Activated T-helper 9 cell treated with anti-CD3 and anti-CD28 coated beads, Interleukin-2, amount 50 U/mL, for 16 hours (primary cell): ENCODE results near the gene H6PD.
A peak's percentile ranks its signal among the peaks of the same experiment; 100 is the strongest.
"Not testable (repeated sequence)": the region's sequence is repeated elsewhere in the genome, so short reads cannot be mapped to it uniquely, and the experiment has no call there.

ENCODE experiments used
- DNase-seq: peaks from one replicate; pipeline ENCODE4 v3.0.0-alpha.2; 2020; ENCODE audit warnings: low read depth

The H6PD gene

DNA sequence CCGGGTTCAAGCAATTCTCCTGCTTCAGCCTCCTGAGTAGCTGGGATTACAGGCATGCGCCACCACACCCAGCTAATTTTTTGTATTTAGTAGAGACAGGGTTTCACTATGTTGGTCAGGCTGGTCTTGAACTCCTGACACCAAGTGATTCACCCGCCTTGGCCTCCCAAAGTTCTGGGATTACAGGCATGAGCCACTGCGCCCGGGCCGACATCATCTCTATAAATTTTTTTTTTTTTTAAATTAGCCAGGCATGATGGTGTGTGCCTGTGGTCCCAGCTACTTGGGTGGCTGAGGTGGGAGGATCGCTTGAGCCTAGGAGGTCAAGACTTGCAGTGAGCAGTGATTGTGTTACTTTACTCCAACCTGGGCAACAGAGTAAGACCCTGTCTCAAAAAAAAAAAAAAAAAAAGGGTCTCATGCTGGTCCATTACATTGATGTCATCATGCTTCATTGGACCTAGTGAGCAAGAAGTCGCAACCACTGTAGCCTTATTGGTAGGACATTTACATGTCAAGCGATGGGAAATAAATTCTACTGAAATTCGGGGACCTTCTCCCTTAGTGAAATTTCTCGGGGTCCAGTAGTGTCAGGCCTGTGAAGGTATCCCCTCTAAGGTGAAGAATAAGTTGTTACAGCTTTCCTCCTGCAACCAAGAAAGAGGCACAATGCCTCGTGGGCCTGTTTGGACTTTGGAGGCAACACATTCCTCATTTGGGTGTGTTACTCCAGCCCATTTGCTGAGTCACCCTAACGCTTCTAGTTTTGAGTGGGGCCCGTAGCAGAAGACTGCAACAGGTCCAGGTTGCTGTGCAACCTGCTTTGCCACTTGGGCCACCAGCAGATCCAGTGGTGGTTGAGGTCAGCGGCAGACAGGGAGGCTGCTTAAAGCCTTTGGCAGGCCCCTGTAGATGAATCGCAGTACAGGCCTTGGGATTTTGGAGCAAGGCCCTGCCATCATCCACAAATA lies 65.3 kb downstream of the H6PD start:
- not testable (repeated sequence) for DNase-seq

DNA sequence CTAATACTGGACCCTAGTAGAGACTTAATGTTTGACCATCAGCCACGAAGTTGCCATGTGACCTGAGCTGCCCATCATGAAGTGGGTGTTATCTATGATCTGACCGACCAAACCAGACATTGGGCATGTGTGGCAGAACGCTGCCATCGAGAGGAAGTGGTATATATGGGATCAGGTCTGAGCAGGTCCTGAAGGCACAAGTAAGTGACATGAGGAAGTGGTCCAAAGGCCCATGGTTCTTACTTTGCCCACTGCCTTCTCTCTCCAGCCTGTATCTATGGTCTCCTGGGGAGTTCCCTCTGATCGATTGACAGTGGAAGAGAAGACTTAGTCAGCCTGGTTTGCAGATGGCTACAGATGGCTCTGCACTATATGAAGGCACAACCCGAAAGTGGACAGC lies 66.0 kb downstream of the H6PD start:
- DNase-seq = no peak

DNA sequence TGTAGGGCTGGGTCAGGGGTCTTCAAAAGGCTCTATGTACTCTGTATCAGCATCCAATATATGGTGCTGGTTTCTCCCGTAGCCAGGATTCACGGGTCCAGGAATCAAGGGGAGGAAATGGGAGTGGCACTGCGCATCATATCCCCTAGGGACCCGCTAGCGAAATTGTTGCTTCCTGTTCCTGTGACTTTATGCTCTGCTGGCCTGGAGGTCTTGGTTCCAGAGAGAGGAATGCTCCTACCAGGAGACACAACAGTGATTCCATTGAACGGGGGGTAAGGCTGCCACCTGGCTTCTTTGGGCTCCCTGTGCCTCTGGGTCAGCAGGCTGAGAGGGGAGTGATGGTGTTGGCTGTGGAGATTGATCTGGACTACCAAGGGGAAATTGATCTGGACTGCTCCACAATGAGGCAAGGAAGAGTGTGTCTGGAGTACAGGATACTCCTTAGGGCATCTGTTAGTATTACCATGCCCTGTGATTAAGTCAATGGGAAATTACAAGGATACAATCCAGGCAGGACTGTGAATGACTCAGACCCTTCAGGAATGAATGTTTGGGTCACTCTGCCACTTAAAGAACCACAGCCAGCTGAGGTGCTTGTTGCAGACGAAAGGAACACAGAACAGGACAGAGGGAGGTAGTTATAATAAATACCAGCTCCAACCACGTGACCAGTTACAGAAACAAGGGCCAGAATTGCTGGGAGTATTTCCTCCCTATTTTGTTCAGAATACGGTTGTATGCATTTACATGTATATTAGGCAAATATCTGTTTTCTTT lies 68.4 kb downstream of the H6PD start:
- DNase-seq = no peak

DNA sequence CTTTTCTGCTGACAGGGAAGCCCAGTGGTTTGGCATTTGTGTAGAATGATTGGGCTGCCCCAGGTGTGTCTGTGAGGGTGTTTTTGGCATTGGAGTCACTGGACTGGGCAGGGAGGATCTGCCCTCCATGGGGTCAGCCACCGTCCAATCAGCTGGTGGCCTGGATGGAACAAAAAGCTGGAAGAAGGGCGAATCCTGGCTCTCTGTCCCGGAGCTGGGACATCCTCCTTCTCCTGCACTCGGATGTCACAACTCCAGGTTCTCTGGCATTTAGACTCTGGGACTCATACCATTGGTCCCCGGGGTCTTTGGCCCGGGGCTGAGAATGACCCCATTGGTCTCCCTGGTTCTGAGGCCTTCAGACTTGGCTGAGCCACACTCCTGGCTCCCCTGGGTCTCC lies 69.3 kb downstream of the H6PD start:
- DNase-seq = no peak

DNA sequence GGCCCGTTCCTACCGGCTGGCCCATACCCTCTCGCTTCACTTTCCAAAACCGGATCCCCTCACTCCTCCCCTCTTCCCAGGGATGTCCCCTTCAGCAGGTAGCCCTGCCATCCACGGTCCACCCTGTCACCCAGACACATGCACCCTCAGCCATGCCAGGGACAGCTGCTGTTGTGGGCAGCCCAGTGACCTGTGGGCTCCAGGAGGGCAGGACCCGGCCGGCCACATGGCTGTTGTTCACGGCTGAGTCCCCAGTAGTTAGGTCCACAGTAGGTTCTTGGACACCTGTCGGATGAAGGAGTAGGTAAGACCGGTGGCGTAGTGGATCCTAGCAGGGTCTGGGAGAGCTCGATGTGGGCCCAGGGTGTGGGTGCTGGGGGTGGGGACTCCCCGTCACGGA lies 70.6 kb downstream of the H6PD start:
- DNase-seq = no peak

DNA sequence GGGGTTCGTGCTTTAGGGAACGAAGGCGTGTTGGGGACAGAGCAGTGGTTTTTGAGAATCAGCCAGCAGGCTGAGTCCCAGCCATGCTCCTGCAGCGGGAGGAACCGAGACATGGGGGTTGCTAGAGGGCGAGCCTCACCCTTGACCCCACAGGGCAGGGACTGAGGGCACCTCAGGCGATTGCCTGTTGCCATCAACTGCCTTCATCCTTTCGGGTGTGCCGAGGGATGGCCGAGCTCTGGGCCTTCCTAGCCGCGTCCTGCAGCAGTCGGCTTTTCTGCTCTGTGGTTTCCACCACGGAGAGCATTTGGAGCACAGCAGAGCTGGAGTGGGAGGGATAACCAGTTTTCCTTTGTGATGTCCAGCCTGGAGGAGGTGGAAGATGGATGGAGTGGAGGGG lies 71.4 kb downstream of the H6PD start:
- no peak for DNase-seq

DNA sequence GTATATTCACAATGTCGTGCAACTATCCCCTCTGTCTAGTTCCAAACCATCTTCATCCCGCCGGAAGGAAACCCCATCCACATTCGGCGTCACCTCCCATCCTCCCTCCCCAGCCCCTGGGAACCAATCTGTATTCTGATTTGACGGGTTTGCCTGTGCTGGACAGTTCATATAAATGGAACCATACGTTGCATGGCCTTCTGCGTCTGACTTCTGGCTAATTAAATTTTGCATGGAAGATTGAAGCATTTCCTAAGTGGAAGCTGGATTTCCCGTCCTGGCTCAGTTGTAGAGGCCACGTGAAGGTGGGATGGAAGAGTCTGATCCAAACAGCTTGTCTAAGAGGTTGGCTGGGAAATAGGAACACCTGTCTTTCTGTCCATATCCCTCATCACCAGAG lies 72.7 kb downstream of the H6PD start:
- DNase-seq = no peak

DNA sequence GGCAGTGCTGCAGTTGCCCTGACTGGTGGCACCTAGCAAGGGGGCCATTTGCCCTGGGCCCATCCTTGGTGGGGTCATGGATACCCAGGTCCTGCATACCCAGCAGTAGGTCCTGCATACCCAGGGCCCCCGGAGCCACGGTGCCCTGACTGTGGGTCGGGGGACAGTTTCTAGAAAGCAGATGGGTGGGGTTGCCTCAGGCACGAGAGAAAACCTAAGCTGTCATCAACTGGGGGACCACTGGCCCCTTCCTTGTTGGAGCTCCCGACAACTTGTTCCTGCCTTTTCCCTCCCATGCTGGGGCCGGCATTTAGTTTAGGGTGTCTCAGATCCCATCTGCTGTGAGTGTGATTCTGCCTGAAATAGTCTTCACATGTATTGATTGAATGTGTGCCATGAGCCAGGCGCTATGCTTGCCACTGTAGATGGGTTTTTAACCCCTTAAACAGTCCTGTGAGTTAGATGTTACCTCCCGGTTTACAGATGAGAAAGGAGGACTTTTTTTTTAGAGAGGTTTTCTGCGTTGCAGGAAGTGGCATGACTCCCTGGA lies 73.7 kb downstream of the H6PD start:
- DNase-seq = no peak

DNA sequence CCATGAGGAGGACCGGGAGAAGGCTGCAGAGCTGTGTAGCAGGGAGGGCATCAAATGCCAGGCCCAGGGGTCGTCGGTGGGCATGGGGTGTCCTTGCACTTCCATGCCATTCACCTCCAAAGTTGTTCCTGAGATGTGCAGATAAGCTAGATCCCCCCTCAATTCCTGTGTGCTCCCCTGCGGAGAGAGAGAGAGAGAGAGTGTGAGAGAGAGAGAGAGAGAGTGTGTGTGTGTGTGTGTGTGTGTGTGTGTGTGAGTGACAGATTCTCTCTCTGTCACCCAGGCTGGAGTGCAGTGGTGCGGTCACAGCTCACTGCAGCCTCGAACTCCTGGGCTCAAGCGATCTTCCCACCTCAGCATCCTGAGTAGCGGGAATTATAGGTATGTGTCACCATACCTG lies 74.5 kb downstream of the H6PD start:
- DNase-seq = no peak

DNA sequence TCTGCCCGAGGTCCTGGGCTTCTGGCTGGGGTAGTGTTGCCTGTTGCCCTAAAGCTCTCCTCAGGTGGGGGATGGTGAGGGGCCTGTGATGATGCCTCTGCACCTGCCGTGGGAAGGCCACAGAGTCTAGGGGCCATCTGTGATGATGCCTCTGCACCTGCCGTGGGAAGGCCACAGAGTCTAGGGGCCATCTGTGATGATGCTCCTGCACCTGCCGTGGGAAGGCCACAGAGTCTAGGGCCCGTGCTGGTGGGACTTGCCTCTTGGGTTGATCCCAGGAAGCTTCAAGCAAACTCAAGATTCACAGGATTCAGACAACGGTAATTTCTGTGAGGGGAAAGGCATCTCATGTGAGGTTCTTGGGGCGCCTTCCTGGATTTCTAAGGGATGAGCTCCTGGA lies 75.4 kb downstream of the H6PD start:
- DNase-seq = no peak

DNA sequence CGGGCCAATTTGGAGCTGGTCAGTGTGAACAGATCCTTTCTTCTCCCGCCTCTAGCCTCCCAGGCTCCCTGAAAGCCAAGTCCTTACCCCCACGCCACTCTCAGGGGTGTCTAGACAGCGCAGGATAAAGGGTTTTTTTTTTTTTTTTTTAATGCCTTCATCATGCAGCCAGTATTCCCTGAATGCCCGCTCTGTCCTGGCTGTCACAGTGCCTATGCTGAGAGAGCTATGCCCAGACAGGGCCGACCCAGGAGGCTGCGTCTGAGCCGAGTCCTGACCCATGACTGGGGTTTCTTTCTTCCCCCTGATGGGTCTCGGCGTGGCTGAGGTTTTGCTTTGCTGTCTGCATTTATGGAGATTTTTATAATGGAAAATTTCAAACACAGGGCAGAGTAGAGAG lies 76.5 kb downstream of the H6PD start:
- no peak for DNase-seq

DNA sequence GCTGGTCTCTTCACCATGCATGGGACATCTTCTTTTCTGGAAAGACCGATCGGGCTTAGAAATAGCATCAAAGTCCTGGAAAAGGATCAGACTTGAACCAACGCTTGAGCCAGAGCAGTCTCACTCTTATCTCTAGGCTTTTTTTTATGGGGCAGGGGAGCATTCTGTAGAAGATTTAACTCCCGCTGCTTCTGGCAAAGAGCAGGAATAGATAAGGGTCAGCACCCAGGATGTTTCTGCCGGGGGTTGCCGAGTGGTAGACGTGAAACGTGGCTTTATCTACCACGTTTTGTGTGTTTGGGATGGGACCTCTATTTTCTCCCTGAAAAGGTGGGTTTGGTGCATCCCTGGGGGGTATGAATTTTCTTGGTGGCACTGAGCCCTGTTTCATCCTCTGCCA lies 76.9 kb downstream of the H6PD start:
- no peak for DNase-seq

DNA sequence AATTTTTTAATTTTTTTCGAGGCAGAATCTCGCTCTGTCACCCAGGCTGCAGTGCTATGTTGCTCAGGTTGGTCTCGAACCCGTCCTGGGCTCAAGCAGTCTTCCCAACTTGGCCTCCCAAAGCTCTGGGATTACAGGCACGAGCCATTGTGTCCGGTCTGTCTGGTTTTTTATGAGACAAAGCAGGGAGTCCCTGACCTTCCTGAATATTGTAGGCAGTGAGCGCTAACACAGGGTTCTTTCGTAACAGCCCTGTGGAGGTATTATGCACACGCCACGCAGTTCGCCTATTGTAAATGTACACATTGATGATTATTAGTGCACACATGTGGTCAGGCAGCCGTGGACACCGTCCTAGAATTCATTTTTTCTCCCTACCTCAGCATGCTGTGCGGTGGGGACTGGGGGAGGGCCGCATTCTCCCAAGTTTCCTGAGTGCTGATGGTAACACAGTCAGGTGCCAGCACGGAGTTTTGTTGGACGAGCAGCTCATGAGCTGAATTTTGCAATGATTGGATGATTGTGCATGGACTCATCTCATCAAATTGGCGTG lies 77.7 kb downstream of the H6PD start:
- DNase-seq = no peak

DNA sequence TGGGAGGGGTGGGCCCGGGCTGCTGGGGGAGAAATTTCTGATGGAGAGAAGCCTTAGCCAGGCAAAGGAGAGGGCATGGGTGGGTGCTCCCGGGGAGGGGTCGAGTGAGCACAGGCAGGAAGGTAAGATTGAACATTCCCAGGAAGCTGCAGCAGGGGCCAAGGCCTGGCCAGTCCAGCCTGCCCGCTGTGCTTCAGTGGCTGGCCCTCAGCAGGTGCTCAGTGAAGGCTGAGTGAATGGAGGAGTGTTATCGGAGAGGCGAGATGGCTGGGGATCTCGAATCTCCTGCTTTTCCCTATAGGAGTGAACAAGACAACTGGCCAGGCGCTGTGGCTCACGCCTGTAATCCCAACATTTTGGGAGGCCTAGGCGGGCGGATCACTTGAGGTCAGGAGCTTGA lies 79.0 kb downstream of the H6PD start:
- no peak for DNase-seq

DNA sequence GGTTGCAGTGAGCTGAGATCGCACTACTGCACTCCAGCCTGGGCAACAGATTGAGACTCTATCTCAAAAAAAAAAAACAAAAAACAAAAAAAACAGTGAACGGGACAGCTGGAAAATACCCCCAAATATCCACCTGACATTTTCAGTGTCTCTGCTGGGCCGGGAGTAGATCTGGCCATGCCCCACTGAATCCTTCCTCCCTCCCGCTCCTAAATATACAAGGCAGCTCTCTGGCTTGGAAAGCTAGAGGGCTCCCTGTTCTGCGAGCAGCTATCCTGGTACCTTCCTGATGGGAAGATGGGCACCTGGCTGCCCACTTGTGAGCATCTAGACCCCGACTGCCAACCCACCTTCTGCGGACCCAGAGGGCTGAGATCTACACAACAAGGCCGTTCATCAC lies 79.5 kb downstream of the H6PD start:
- no peak for DNase-seq

DNA sequence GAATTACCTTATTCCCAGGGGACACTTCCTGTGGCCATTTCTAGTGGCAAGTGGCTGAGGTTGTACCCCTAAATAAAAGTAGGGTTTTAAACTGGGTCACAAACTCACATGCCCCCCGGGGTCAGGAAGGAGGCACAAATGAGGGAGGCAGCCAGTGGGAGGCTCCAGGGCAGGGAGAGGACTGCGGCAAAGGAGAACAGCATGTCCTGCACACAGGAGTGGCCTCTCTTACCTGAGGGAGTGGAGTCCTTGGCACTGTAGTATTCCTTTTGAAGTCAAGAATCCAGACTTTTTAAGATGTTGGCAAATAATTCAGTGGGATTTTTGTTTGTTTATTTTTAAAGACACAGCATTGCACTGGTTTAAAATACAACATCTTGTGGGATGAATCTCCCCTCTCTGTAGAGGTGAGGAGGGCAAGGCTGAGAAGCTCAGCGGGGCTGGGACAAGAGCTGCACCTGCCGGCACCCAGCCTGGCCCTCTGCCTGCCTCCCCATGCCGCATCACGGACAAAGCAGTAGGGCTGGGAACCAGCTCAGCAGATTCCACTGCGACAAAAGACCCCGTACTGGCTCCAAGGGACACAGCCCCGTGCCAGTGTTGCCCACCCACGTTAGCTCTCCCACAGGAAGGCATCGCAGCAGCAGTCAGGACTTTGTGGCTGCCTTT lies 80.3 kb downstream of the H6PD start:
- no peak for DNase-seq

DNA sequence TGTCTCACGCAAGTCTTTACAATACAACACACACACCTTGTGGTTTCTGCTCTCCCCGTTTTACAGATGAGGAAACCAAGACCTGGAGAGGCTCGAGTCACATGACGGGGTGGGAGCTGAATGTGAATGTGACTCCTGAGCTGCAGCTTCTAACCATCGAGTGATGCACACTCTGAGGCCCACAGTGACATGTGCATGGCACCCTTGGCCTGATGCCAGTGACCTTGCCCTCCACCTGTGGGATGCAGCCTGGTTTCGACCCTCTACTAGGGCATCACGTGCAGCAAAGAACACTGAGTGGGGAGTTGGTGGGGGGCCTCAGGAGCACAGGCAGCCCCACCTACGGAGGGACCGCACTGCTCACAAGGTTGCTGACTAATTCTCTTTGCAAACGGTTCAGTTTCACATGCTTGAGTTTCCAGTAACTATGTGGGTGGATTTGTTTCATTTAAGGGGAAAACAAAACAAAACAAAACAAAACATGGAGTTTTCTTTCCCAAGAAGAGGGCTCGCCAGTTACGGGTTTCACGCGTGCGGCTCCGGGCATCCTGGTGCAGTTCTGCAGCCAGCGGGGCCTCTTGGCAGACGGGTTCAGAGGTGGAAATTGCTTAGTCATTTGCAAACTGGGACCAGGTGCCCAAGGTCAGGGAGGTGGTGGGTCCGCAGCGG lies 81.0 kb downstream of the H6PD start:
- DNase-seq = peak; percentile 44

DNA sequence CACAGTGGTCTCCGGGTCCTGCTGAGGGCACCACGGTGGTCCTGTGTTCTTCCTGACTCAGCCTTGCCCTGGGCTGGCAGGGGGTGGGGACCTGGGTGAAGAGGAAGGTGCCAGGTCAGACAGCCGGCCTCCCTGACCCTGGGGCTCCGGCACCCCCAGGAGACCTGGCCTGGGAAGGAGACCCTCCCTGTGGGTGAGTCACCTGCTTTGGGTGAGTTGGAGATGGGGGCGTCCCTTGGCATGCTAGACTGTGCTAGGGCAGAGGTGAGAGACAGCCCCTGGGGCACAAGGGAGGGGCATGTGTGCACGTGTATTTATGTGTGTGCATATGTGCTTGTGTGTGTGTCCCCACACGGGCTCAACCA lies 81.5 kb downstream of the H6PD start:
- DNase-seq = peak; percentile 14

DNA sequence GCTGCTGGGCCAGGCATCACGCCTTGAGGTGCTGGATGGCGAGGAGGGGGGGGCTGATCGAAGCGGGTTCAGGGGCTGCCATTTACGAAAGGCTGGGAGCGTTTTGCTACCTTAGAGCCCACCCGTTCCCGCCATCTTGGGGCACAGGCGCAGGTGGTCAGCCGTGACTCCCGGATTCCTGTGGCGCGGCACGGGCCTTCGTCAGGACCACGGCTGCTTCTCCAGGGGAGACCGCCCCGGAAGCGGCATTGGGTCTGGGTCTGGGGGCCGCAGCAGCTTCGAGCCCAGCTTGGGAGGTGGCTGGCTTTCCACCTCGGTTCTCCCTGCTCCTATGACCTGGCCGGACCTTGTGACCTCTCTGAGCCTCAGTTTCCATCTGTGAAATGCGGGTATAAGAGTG lies 81.9 kb downstream of the H6PD start:
- DNase-seq = no peak

DNA sequence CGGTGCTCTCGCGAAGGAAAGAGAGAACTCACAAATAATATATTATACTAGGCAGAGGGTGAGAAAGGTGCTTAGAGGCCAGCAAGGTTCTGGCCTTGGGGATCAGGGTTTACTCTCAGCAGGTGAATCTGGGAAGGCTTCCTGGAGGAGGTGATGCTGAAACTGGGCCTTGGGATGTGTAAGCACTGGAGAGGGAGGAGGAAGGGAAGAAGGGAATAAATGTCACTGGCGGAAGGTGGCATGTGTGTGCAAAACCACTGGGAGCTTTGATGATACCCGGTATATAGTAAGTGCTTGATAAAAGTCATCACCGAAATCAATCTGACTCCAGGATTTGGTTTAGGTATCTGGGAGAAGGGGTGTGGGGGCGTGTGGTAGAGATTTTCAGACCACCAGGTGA lies 82.5 kb downstream of the H6PD start:
- no peak for DNase-seq

DNA sequence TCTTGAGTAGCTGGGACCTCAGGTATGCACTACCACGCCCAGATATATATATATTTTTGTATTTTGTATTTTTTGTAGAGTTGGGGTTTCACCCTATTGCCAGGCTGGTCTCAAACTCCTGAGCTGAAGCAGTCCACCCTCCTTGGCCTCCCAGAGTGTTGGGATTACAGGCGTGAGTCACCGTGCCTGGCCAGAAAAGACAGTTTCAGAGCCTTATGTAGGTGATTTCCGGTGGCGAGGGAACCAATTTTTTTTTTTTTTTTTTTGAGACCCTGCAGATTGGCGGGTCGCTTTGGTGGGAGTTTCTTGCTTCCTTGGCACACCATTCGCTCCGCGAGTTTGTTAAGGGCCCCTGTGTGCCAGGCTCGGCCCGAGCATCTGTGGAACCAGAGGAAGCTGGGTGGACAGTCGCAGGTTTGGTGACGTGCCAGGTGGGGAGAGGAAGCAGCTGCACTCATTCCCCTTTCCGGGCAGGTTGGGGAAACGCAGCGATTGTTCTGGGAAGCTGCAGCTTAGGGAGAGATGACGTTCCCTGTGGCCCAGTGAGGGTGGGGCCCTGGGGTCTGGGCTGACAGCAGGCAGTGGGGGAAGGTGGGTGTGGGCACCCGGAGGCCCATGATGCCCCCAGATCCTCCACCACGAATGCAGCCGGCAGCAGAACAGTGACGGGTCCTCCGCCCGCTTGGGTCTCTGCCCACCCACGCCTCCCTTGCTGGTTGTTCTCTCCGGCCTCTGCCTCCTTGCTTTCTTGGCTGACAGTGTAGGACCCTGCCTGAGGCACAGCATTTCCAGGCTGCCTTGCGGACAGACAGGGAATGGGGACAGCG lies 83.2 kb downstream of the H6PD start:
- no peak for DNase-seq
